ENCODE results near the gene DVL2. TPM values are rescaled to one million over a fixed set of nuclear protein-coding genes. Genes with fewer than 3 reads are reported as not detected.

Gene DVL2
- total and polyA plus RNA-seq, 4 donors = 3.4 to 24.5 (median 11.3) TPM

DNA sequence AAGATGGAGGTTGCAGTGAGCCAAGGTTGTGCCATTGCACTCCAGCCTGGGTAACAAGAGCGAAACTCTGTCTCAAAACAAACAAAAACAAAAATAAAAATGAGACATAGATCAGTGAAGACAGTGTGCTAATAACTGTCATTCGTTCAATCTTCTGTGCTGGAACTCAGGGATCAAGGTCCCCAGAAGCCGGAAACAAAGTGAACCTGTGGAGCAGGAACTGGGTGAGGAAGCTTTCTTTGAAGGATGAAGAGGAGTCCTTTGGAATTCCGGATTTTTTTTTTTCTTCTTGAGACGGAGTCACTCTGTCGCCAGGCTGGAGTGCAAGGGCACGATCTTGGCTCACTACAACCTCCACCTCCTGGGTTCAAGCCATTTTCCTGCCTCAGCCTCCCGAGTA lies 45.1 kb upstream of the DVL2 start:
- TF ChIP-seq, protein P1, sequence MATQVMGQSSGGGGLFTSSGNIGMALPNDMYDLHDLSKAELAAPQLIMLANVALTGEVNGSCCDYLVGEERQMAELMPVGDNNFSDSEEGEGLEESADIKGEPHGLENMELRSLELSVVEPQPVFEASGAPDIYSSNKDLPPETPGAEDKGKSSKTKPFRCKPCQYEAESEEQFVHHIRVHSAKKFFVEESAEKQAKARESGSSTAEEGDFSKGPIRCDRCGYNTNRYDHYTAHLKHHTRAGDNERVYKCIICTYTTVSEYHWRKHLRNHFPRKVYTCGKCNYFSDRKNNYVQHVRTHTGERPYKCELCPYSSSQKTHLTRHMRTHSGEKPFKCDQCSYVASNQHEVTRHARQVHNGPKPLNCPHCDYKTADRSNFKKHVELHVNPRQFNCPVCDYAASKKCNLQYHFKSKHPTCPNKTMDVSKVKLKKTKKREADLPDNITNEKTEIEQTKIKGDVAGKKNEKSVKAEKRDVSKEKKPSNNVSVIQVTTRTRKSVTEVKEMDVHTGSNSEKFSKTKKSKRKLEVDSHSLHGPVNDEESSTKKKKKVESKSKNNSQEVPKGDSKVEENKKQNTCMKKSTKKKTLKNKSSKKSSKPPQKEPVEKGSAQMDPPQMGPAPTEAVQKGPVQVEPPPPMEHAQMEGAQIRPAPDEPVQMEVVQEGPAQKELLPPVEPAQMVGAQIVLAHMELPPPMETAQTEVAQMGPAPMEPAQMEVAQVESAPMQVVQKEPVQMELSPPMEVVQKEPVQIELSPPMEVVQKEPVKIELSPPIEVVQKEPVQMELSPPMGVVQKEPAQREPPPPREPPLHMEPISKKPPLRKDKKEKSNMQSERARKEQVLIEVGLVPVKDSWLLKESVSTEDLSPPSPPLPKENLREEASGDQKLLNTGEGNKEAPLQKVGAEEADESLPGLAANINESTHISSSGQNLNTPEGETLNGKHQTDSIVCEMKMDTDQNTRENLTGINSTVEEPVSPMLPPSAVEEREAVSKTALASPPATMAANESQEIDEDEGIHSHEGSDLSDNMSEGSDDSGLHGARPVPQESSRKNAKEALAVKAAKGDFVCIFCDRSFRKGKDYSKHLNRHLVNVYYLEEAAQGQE (IDR thresholded peaks at IDR 0.05) = no peak
- no peak for TF ChIP-seq RXRA (IDR thresholded peaks at IDR 0.05)
- TF ChIP-seq JUND (IDR thresholded peaks at IDR 0.05) = no peak
- TF ChIP-seq HNF4A (conservative IDR thresholded peaks at IDR 0.05) = no peak
- TF ChIP-seq, protein P2, sequence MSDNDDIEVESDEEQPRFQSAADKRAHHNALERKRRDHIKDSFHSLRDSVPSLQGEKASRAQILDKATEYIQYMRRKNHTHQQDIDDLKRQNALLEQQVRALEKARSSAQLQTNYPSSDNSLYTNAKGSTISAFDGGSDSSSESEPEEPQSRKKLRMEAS (IDR thresholded peaks at IDR 0.05) = no peak
- TF ChIP-seq, protein P3, sequence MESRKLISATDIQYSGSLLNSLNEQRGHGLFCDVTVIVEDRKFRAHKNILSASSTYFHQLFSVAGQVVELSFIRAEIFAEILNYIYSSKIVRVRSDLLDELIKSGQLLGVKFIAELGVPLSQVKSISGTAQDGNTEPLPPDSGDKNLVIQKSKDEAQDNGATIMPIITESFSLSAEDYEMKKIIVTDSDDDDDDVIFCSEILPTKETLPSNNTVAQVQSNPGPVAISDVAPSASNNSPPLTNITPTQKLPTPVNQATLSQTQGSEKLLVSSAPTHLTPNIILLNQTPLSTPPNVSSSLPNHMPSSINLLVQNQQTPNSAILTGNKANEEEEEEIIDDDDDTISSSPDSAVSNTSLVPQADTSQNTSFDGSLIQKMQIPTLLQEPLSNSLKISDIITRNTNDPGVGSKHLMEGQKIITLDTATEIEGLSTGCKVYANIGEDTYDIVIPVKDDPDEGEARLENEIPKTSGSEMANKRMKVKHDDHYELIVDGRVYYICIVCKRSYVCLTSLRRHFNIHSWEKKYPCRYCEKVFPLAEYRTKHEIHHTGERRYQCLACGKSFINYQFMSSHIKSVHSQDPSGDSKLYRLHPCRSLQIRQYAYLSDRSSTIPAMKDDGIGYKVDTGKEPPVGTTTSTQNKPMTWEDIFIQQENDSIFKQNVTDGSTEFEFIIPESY (IDR thresholded peaks at IDR 0.05) = no peak
- no peak for TF ChIP-seq YY1 (IDR thresholded peaks at IDR 0.05)
- no peak for TF ChIP-seq EGR1 (IDR thresholded peaks at IDR 0.05; ENCODE audit: low read depth in 2 of 2)
- TF ChIP-seq TAF1 (conservative IDR thresholded peaks at IDR 0.05) = no peak
- no peak for TF ChIP-seq RAD21 (IDR thresholded peaks at IDR 0.05)
- TF ChIP-seq GABPA (IDR thresholded peaks at IDR 0.05 in 1 of 2, conservative IDR thresholded peaks at IDR 0.05 in 1 of 2) = no peak
- TF ChIP-seq SP1 (IDR thresholded peaks at IDR 0.05) = no peak
- no peak for TF ChIP-seq NR2F2 (IDR thresholded peaks at IDR 0.05)
- TF ChIP-seq, protein P4, sequence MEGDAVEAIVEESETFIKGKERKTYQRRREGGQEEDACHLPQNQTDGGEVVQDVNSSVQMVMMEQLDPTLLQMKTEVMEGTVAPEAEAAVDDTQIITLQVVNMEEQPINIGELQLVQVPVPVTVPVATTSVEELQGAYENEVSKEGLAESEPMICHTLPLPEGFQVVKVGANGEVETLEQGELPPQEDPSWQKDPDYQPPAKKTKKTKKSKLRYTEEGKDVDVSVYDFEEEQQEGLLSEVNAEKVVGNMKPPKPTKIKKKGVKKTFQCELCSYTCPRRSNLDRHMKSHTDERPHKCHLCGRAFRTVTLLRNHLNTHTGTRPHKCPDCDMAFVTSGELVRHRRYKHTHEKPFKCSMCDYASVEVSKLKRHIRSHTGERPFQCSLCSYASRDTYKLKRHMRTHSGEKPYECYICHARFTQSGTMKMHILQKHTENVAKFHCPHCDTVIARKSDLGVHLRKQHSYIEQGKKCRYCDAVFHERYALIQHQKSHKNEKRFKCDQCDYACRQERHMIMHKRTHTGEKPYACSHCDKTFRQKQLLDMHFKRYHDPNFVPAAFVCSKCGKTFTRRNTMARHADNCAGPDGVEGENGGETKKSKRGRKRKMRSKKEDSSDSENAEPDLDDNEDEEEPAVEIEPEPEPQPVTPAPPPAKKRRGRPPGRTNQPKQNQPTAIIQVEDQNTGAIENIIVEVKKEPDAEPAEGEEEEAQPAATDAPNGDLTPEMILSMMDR (IDR thresholded peaks at IDR 0.05; ENCODE audit: low read depth, low read length, missing input control) = no peak
- Histone ChIP-seq H3K4me3 (ENCODE audit: low read depth in 1 of 3, low read length in 3 of 3) (no peak overlapping the region), H3K36me3 (ENCODE audit: control insufficient read depth in 4 of 4, insufficient read depth in 3 of 4, low read depth in 1 of 4, low read length in 3 of 4) (no peaks in the 10 kb centered on the region), H3K9me3 (ENCODE audit: control insufficient read depth in 4 of 4, low read length in 3 of 4) (no peaks in the 10 kb centered on the region), H3K9ac (ENCODE audit: low read depth in 1 of 2, low read length in 2 of 2) (no peak overlapping the region), H3K4me1 (ENCODE audit: control insufficient read depth in 4 of 4, insufficient read depth in 4 of 4, low read length in 3 of 4) (peaks cover 9 to 19% (median 13%) of the 10 kb centered on the region in 4 donors), H3K27ac (ENCODE audit: low read depth in 1 of 2, low read length in 2 of 2) (no peak overlapping the region), H3K27me3 (ENCODE audit: control insufficient read depth in 4 of 4, insufficient read depth in 4 of 4, low read length in 3 of 4) (no peaks in the 10 kb centered on the region)
- 83% methylated on average over 8 of the region's 8 CpGs for WGBS
- DNase-seq (ENCODE audit: low spot score) = no peak

DNA sequence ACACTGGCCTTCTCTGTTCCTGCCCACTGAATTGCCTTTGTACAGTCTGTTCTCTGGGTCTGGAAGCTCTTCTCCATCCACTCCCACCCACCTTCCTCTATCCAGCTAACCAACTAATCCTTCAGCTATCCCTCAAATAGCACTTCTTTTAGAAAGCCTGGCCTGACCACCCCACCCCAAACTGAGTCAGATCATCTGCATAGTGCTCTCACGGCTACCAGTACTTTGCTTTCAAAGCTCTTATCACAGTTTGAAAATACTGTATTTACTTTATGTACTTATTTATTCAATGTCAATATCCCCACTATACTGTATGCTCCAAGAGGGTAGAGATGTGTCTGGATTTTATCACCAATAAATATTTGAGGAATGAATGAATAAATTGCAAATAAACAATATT lies 32.5 kb upstream of the DVL2 start:
- Histone ChIP-seq H3K27ac (ENCODE audit: low read depth in 1 of 2, low read length in 2 of 2) (no peak overlapping the region), H3K4me3 (ENCODE audit: low read depth in 1 of 3, low read length in 3 of 3) (no peak overlapping the region), H3K4me1 (ENCODE audit: control insufficient read depth in 4 of 4, insufficient read depth in 4 of 4, low read length in 3 of 4) (peaks cover 4 to 19% (median 12%) of the 10 kb centered on the region in 4 donors), H3K9ac (ENCODE audit: low read depth in 1 of 2, low read length in 2 of 2) (no peak overlapping the region), H3K36me3 (ENCODE audit: control insufficient read depth in 4 of 4, insufficient read depth in 3 of 4, low read depth in 1 of 4, low read length in 3 of 4) (no peaks in the 10 kb centered on the region), H3K27me3 (ENCODE audit: control insufficient read depth in 4 of 4, insufficient read depth in 4 of 4, low read length in 3 of 4) (no peaks in the 10 kb centered on the region), H3K9me3 (ENCODE audit: control insufficient read depth in 4 of 4, low read length in 3 of 4) (no peaks in the 10 kb centered on the region)
- 77% methylated on average over 1 of the region's 1 CpG for WGBS
- DNase-seq (ENCODE audit: low spot score) = no peak
- TF ChIP-seq EGR1 (IDR thresholded peaks at IDR 0.05; ENCODE audit: low read depth in 2 of 2) = no peak
- no peak for TF ChIP-seq FOXA2 (IDR thresholded peaks at IDR 0.05)
- TF ChIP-seq, protein P1 (IDR thresholded peaks at IDR 0.05) = no peak
- TF ChIP-seq, protein P5, sequence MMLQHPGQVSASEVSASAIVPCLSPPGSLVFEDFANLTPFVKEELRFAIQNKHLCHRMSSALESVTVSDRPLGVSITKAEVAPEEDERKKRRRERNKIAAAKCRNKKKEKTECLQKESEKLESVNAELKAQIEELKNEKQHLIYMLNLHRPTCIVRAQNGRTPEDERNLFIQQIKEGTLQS (IDR thresholded peaks at IDR 0.05) = no peak
- TF ChIP-seq, protein P3 (IDR thresholded peaks at IDR 0.05) = no peak
- TF ChIP-seq JUND (IDR thresholded peaks at IDR 0.05) = no peak
